HEK293T (cell line): ENCODE results near the gene EDN2.

ENCODE experiments used
- ARNT ChIP-seq: fragments of 450-650 bp; IDR thresholded peaks from 2 replicates; pipeline ENCODE4 v1.6.1; 2017; ENCODE audit warnings: mild to moderate bottlenecking
- BHLHE40 ChIP-seq: fragments of 450-650 bp; IDR thresholded peaks from 2 replicates; pipeline ENCODE4 v1.6.1; 2016; ENCODE audit warnings: mild to moderate bottlenecking, moderate library complexity, borderline replicate concordance
- ELF4 ChIP-seq: fragments of 450-650 bp; IDR thresholded peaks from 2 replicates; pipeline ENCODE4 v1.6.1; 2017; ENCODE audit warnings: antibody characterized with exemption
- FOXA1 ChIP-seq: fragments of 450-650 bp; IDR thresholded peaks from 2 replicates; pipeline ENCODE4 v1.6.1; 2016; ENCODE audit warnings: mild to moderate bottlenecking
- FOXK2 ChIP-seq: fragments of 450-650 bp; IDR thresholded peaks from 2 replicates; pipeline ENCODE4 v1.6.1; 2016; ENCODE audit warnings: mild to moderate bottlenecking
- FOXM1 ChIP-seq: fragments of 450-650 bp; IDR thresholded peaks from 2 replicates; pipeline ENCODE4 v1.6.1; 2017; ENCODE audit warnings: mild to moderate bottlenecking, borderline replicate concordance
- HDGF ChIP-seq: fragments of 450-650 bp; IDR thresholded peaks from 2 replicates; pipeline ENCODE4 v1.6.1; 2017; ENCODE audit warnings: antibody characterized with exemption, borderline replicate concordance
- NFRKB ChIP-seq: fragments of 450-650 bp; IDR thresholded peaks from 2 replicates; pipeline ENCODE4 v1.6.1; 2016; ENCODE audit warnings: mild to moderate bottlenecking, moderate library complexity
- SUZ12 ChIP-seq: fragments of 450-650 bp; IDR thresholded peaks from 2 replicates; pipeline ENCODE4 v1.6.1; 2016; ENCODE audit warnings: mild to moderate bottlenecking
- TARDBP ChIP-seq: fragments of 450-650 bp; IDR thresholded peaks from 2 replicates; pipeline ENCODE4 v1.6.1; 2016
- ZNF384 ChIP-seq: fragments of 450-650 bp; IDR thresholded peaks from 2 replicates; pipeline ENCODE4 v1.6.1; 2016
- TF ChIP-seq, protein P1 (sequence below): fragments of 450-650 bp; IDR thresholded peaks from 2 replicates; pipeline ENCODE4 v1.6.1; 2016

DNA sequence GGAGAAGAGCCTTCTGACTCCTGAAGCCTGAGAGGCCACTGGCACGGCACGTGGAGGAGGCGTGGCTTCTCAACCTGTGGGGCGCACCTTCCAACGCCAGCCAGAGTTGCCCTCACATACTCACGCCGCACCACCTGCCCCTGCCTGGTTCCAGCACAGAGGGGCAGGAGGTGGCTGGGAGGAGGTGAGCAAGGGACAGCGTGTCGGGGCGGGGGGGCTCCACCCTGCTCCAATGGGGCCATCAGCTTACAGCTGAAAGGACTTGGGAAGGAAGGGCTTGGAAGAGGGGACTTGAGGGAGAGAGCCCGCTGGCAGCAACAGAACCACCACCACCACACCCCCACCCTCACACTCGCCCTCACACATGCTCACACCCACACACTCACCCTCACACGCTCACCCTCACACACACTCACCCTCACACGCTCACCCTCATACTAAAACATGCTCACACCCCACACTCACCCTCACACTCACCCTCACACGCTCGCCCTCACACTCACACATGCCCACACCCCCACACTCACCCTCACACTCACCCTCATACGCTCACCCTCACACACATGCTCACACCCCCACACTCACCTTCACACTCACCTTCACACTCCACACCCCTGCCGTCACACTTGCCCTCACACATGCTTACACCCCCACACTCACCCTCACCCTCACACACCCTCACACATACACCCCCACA, 41.6 kb upstream of the EDN2 start:
- TF ChIP-seq BHLHE40 (no peak), ZNF384 (no peak), TARDBP (no peak), FOXK2 (no peak), ARNT (no peak), SUZ12 (no peak), FOXM1 (no peak), FOXA1 (no peak), NFRKB (no peak), ELF4 (no peak), HDGF (no peak)
- TF ChIP-seq, protein P1, sequence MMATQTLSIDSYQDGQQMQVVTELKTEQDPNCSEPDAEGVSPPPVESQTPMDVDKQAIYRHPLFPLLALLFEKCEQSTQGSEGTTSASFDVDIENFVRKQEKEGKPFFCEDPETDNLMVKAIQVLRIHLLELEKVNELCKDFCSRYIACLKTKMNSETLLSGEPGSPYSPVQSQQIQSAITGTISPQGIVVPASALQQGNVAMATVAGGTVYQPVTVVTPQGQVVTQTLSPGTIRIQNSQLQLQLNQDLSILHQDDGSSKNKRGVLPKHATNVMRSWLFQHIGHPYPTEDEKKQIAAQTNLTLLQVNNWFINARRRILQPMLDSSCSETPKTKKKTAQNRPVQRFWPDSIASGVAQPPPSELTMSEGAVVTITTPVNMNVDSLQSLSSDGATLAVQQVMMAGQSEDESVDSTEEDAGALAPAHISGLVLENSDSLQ = no peak
